ENCODE measurements around the gene CLCA4. TPM values are rescaled to one million over a fixed set of nuclear protein-coding genes. Genes with fewer than 3 reads are reported as not detected.

CLCA4 gene
- total RNA-seq, 1 experiment from 2014 or later, result not detected

GRCh38 chr1:86548839-86549238 is 2.0 kb downstream of the CLCA4 start:
- Histone ChIP-seq H3K9me2 (replicated peaks; ENCODE audit: low read length) (no peaks in the 10 kb centered on the region), H3K36me3 (ENCODE audit: low read depth, low read length) (no peaks in the 10 kb centered on the region), H4K20me1 (ENCODE audit: low read length) (no peaks in the 10 kb centered on the region), H3K27ac (ENCODE audit: low read length) (no peak overlapping the region), H3K4me1 (ENCODE audit: insufficient read depth, low read length) (no peaks in the 10 kb centered on the region), H3K27me3 (ENCODE audit: low read length) (no peaks in the 10 kb centered on the region), H3K4me2 (ENCODE audit: low read length) (no peak overlapping the region), H3K79me2 (ENCODE audit: low read length) (no peaks in the 10 kb centered on the region), H3K9me3 (ENCODE audit: low read length) (no peaks in the 10 kb centered on the region), H2AFZ (ENCODE audit: low read length) (no peak overlapping the region), H3F3A (ENCODE audit: low read length, unreplicated experiment) (no peaks in the 10 kb centered on the region), H3K4me3 (ENCODE audit: low read length) (no peak overlapping the region), H3K9ac (ENCODE audit: low read length) (no peak overlapping the region)
- no peak for TF ChIP-seq CTCF (conservative IDR thresholded peaks at IDR 0.05; ENCODE audit: low read depth, low read length)
- no peak for TF ChIP-seq EZH2 (IDR thresholded peaks at IDR 0.05; ENCODE audit: low read length, unreplicated experiment)
- TF ChIP-seq EZH2phosphoT487 (IDR thresholded peaks at IDR 0.05; ENCODE audit: borderline replicate concordance, low read length), result no peak
- BruUV-seq (replicated peaks), result no TSS peak
- ATAC-seq (no peak), DNase-seq (no peak)
- ChIA-PET CTCF (no interaction called here), POLR2A (ENCODE audit: unreplicated experiment) (no interaction called here)
- intact Hi-C loops (cut with micrococcal nuclease), result no loop called here

- H3K4me3 ChIP-seq (ENCODE audit: low read length), result no peak overlapping the region
- no peaks in the 10 kb centered on the region for H3K9me2 ChIP-seq (replicated peaks; ENCODE audit: low read length)
- CTCF ChIA-PET, result no interaction called here
- no peak for TF ChIP-seq EZH2 (IDR thresholded peaks at IDR 0.05; ENCODE audit: low read length, unreplicated experiment)
- TF ChIP-seq EZH2phosphoT487 (IDR thresholded peaks at IDR 0.05; ENCODE audit: borderline replicate concordance, low read length), result no peak
- TF ChIP-seq CTCF (conservative IDR thresholded peaks at IDR 0.05; ENCODE audit: low read depth, low read length), result no peak
- H4K20me1 ChIP-seq (ENCODE audit: low read length), result no peaks in the 10 kb centered on the region
- no peaks in the 10 kb centered on the region for H3K27me3 ChIP-seq (ENCODE audit: low read length)
- no peak overlapping the region for H2AFZ ChIP-seq (ENCODE audit: low read length)
- no peak overlapping the region for H3K9ac ChIP-seq (ENCODE audit: low read length)
- no peaks in the 10 kb centered on the region for H3K9me3 ChIP-seq (ENCODE audit: low read length)
- H3K79me2 ChIP-seq (ENCODE audit: low read length), result no peaks in the 10 kb centered on the region
- H3K36me3 ChIP-seq (ENCODE audit: low read depth, low read length), result no peaks in the 10 kb centered on the region
- DNase-seq (no peak), ATAC-seq (no peak)
- POLR2A ChIA-PET (ENCODE audit: unreplicated experiment), result no interaction called here
- BruUV-seq (replicated peaks), result no TSS peak
- no peak overlapping the region for H3K27ac ChIP-seq (ENCODE audit: low read length)
- no peaks in the 10 kb centered on the region for H3K4me1 ChIP-seq (ENCODE audit: insufficient read depth, low read length)
- H3K4me2 ChIP-seq (ENCODE audit: low read length), result no peak overlapping the region
- intact Hi-C loops (cut with micrococcal nuclease), result no loop called here
- H3F3A ChIP-seq (ENCODE audit: low read length, unreplicated experiment), result no peaks in the 10 kb centered on the region
Measured at GRCh38 chr1:86551305-86551704, 4.4 kb downstream of the CLCA4 start.

- no peak overlapping the region for H3K4me2 ChIP-seq (ENCODE audit: low read length)
- CTCF ChIA-PET, result no interaction called here
- H3K27ac ChIP-seq (ENCODE audit: low read length), result no peak overlapping the region
- no peaks in the 10 kb centered on the region for H3F3A ChIP-seq (ENCODE audit: low read length, unreplicated experiment)
- DNase-seq, result no peak
- H4K20me1 ChIP-seq (ENCODE audit: low read length), result no peaks in the 10 kb centered on the region
- ATAC-seq, result no peak
- H3K9me3 ChIP-seq (ENCODE audit: low read length), result no peaks in the 10 kb centered on the region
- POLR2A ChIA-PET (ENCODE audit: unreplicated experiment), result no interaction called here
- no peak overlapping the region for H3K9ac ChIP-seq (ENCODE audit: low read length)
- no peaks in the 10 kb centered on the region for H3K9me2 ChIP-seq (replicated peaks; ENCODE audit: low read length)
- intact Hi-C loops (cut with micrococcal nuclease), result no loop called here
- H3K79me2 ChIP-seq (ENCODE audit: low read length), result no peaks in the 10 kb centered on the region
- no peaks in the 10 kb centered on the region for H3K4me1 ChIP-seq (ENCODE audit: insufficient read depth, low read length)
- no peak overlapping the region for H2AFZ ChIP-seq (ENCODE audit: low read length)
- no peak for TF ChIP-seq EZH2phosphoT487 (IDR thresholded peaks at IDR 0.05; ENCODE audit: borderline replicate concordance, low read length)
- no peak for TF ChIP-seq CTCF (conservative IDR thresholded peaks at IDR 0.05; ENCODE audit: low read depth, low read length)
- TF ChIP-seq EZH2 (IDR thresholded peaks at IDR 0.05; ENCODE audit: low read length, unreplicated experiment), result no peak
- H3K27me3 ChIP-seq (ENCODE audit: low read length), result no peaks in the 10 kb centered on the region
- BruUV-seq (replicated peaks), result no TSS peak
- no peaks in the 10 kb centered on the region for H3K36me3 ChIP-seq (ENCODE audit: low read depth, low read length)
- H3K4me3 ChIP-seq (ENCODE audit: low read length), result no peak overlapping the region
Measured at GRCh38 chr1:86552376-86552775, 5.5 kb downstream of the CLCA4 start.
